Measurements from ENCODE around the gene ZC3H7A.

ZC3H7A gene

GRCh38 chr16:11783319-11784037 is 13.6 kb downstream of the ZC3H7A start:
- Histone ChIP-seq H3K9ac (peak overlapping the region; percentile 2; the same call in 1 of the 2 replicates), H3K27me3 (ENCODE audit: insufficient read depth, low read depth) (no peaks in the 10 kb centered on the region), H3K27ac (peak overlapping the region; percentile 62), H3K4me1 (ENCODE audit: low read depth, poor library complexity, severe bottlenecking) (peaks cover 71% of the 10 kb centered on the region), H3K79me2 (ENCODE audit: insufficient read depth, low read depth) (peaks cover 85% of the 10 kb centered on the region), H3K4me2 (peak overlapping the region; percentile 83), H4K20me1 (ENCODE audit: insufficient read depth) (no peaks in the 10 kb centered on the region), H3K4me3 (IDR thresholded peaks at IDR 0.05; ENCODE audit: insufficient read depth, low read depth, low read length) (no peak overlapping the region), H3K36me3 (ENCODE audit: insufficient read depth) (peaks cover 9% of the 10 kb centered on the region; the same call in 1 of the 2 replicates), H2AFZ (ENCODE audit: low read depth) (no peak overlapping the region)
- no peak for TF ChIP-seq CTCF (conservative IDR thresholded peaks at IDR 0.05; ENCODE audit: low read depth, low read length)

GRCh38 chr16:11781773-11782172 is 15.3 kb downstream of the ZC3H7A start:
- no peak overlapping the region for H3K27ac ChIP-seq
- H3K4me1 ChIP-seq (ENCODE audit: low read depth, poor library complexity, severe bottlenecking): peaks cover 60% of the 10 kb centered on the region
- no peaks in the 10 kb centered on the region for H4K20me1 ChIP-seq (ENCODE audit: insufficient read depth)
- H3K4me3 ChIP-seq (IDR thresholded peaks at IDR 0.05; ENCODE audit: insufficient read depth, low read depth, low read length): no peak overlapping the region
- no peak overlapping the region for H2AFZ ChIP-seq (ENCODE audit: low read depth)
- no peak overlapping the region for H3K9ac ChIP-seq
- no peak overlapping the region for H3K4me2 ChIP-seq
- peaks cover 18% of the 10 kb centered on the region; the same call in 1 of the 2 replicates for H3K36me3 ChIP-seq (ENCODE audit: insufficient read depth)
- H3K79me2 ChIP-seq (ENCODE audit: insufficient read depth, low read depth): peaks cover 68% of the 10 kb centered on the region
- no peak for TF ChIP-seq CTCF (conservative IDR thresholded peaks at IDR 0.05; ENCODE audit: low read depth, low read length)
- H3K27me3 ChIP-seq (ENCODE audit: insufficient read depth, low read depth): no peaks in the 10 kb centered on the region

- H3K4me2 ChIP-seq: no peak overlapping the region
- H3K9ac ChIP-seq: no peak overlapping the region
- no peak overlapping the region for H3K27ac ChIP-seq
- H3K4me3 ChIP-seq (IDR thresholded peaks at IDR 0.05; ENCODE audit: insufficient read depth, low read depth, low read length): no peak overlapping the region
- no peak overlapping the region for H2AFZ ChIP-seq (ENCODE audit: low read depth)
- H4K20me1 ChIP-seq (ENCODE audit: insufficient read depth): no peaks in the 10 kb centered on the region
- peaks cover 24% of the 10 kb centered on the region; the same call in 1 of the 2 replicates for H3K36me3 ChIP-seq (ENCODE audit: insufficient read depth)
- no peaks in the 10 kb centered on the region for H3K27me3 ChIP-seq (ENCODE audit: insufficient read depth, low read depth)
- H3K4me1 ChIP-seq (ENCODE audit: low read depth, poor library complexity, severe bottlenecking): peaks cover 53% of the 10 kb centered on the region
- no peak for TF ChIP-seq CTCF (conservative IDR thresholded peaks at IDR 0.05; ENCODE audit: low read depth, low read length)
- H3K79me2 ChIP-seq (ENCODE audit: insufficient read depth, low read depth): peaks cover 62% of the 10 kb centered on the region
Observed at GRCh38 chr16:11780991-11781680, 15.9 kb downstream of the ZC3H7A start.

- Histone ChIP-seq H2AFZ (ENCODE audit: low read depth) (no peak overlapping the region), H3K36me3 (ENCODE audit: insufficient read depth) (peaks cover 24% of the 10 kb centered on the region; the same call in 1 of the 2 replicates)
Observed at GRCh38 chr16:11779074-11779473, 18.0 kb downstream of the ZC3H7A start.

More at GRCh38 chr16:11779074-11779473, 18.0 kb downstream of the ZC3H7A start:
- Histone ChIP-seq H3K79me2 (ENCODE audit: insufficient read depth, low read depth) (peaks cover 43% of the 10 kb centered on the region), H3K27ac (no peak overlapping the region), H3K27me3 (ENCODE audit: insufficient read depth, low read depth) (no peaks in the 10 kb centered on the region), H3K4me1 (ENCODE audit: low read depth, poor library complexity, severe bottlenecking) (peaks cover 51% of the 10 kb centered on the region), H3K4me3 (IDR thresholded peaks at IDR 0.05; ENCODE audit: insufficient read depth, low read depth, low read length) (no peak overlapping the region), H4K20me1 (ENCODE audit: insufficient read depth) (no peaks in the 10 kb centered on the region), H3K4me2 (no peak overlapping the region), H3K9ac (no peak overlapping the region)
- TF ChIP-seq CTCF (conservative IDR thresholded peaks at IDR 0.05; ENCODE audit: low read depth, low read length): no peak
